Measurements from ENCODE around the gene CLTC. TPM values are rescaled to one million over a fixed set of nuclear protein-coding genes. Genes with fewer than 3 reads are reported as not detected.

CLTC gene
- total and polyA plus RNA-seq, 2 of the 13 experiments (the other 11 are each of a cell fraction or from before 2014, with no cell fraction given), result 134 to 283 TPM

GRCh38 chr17:59607817-59608403 lies 11.8 kb upstream of the CLTC start (continued):
- TF ChIP-seq STAG1 (CRISPR knock-in tag; IDR thresholded peaks at IDR 0.05), result 0 out of 2 replicates have a peak, but pooled peaks have one; percentile 35
- TF ChIP-seq DBP (CRISPR knock-in tag; IDR thresholded peaks at IDR 0.05; ENCODE audit: not compliant biosample characterization), result no peak

- POLR2A ChIA-PET, result no interaction called here
- in situ Hi-C loops (cut with HindIII; ENCODE audit: extremely low pct_ligation_motif_present, low pct_unique_long_range_greater_than_20kb), result no loop called here
Measured at GRCh38 chr17:59611503-59611902, 8.2 kb upstream of the CLTC start.

GRCh38 chr17:59616253-59616920 lies 3.3 kb upstream of the CLTC start:
- in situ Hi-C loops (cut with HindIII; ENCODE audit: extremely low pct_ligation_motif_present, low pct_unique_long_range_greater_than_20kb) (no loop called here), intact Hi-C loops (cut with micrococcal nuclease; ENCODE audit: unreplicated experiment) (loop anchor here (5.0 kb wide), 1 partner anchor 94 kb away; no protein-coding TSS in a partner anchor)
- Histone ChIP-seq H3K4me3 (replicated peaks in 1 of 3; ENCODE audit: insufficient read depth in 1 of 3, low read depth in 2 of 3, low read length in 3 of 3) (no peak overlapping the region), H3K27me3 (ENCODE audit: control insufficient read depth in 1 of 2, insufficient read depth in 2 of 2, low read length in 2 of 2) (no peaks in the 10 kb centered on the region; a peak in 2 of 5 replicates), H3K9me3 (ENCODE audit: low read length) (no peaks in the 10 kb centered on the region), H3K4me1 (ENCODE audit: insufficient read depth, low read length) (peaks cover 16% of the 10 kb centered on the region), H3K36me3 (replicated peaks in 1 of 2; ENCODE audit: control insufficient read depth in 1 of 2, insufficient read depth in 2 of 2, low read length in 2 of 2) (no peaks in the 10 kb centered on the region), H3K4me2 (ENCODE audit: low read depth, low read length) (no peak overlapping the region), H4K20me1 (ENCODE audit: insufficient read depth, low read length) (peaks cover 7% of the 10 kb centered on the region), H2AFZ (ENCODE audit: low read length) (no peak overlapping the region), H3K9ac (ENCODE audit: insufficient read depth, low read depth, low read length) (no peak overlapping the region), H3K27ac (ENCODE audit: extremely low read length, insufficient read depth, low read length) (no peak overlapping the region), H3K79me2 (ENCODE audit: insufficient read depth, low read length) (peaks cover 32% of the 10 kb centered on the region)
- POLR2A ChIA-PET, result no interaction called here
- FAIRE-seq, result no peak
- no peak for TF ChIP-seq KAT2B (IDR thresholded peaks at IDR 0.05; ENCODE audit: borderline replicate concordance, low read depth, low read length)
- TF ChIP-seq ZNF891 (CRISPR knock-in tag; IDR thresholded peaks at IDR 0.05), result no peak
- no peak for TF ChIP-seq GATAD1 (CRISPR knock-in tag; IDR thresholded peaks at IDR 0.05)
- TF ChIP-seq SP140L (CRISPR knock-in tag; IDR thresholded peaks at IDR 0.05; ENCODE audit: borderline replicate concordance), result no peak
- no peak for TF ChIP-seq ZNF790 (CRISPR knock-in tag; IDR thresholded peaks at IDR 0.05; ENCODE audit: borderline replicate concordance)
- no peak for TF ChIP-seq ZNF12 (CRISPR knock-in tag; IDR thresholded peaks at IDR 0.05)
- TF ChIP-seq FOXK2 (IDR thresholded peaks at IDR 0.05), result no peak
- no peak for TF ChIP-seq TOPORS (CRISPR knock-in tag; IDR thresholded peaks at IDR 0.05)
- no peak for TF ChIP-seq MNT (IDR thresholded peaks at IDR 0.05)
- no peak for TF ChIP-seq TCF7L2 (IDR thresholded peaks at IDR 0.05; ENCODE audit: low read depth, low read length)
- CTCF ChIA-PET (ENCODE audit: low intra/inter-chr PET ratio, low total read pairs), result no interaction called here
- ATAC-seq, result no peak
- no TSS peak for BruUV-seq (replicated peaks)
- DNase-seq (ENCODE audit: low spot score), result no peak
- WGBS (ENCODE audit: low lambda C conversion rate), result 97% methylated on average over 7 of the region's 7 CpGs

More at GRCh38 chr17:59611503-59611902, 8.2 kb upstream of the CLTC start:
- no TSS peak for BruUV-seq (replicated peaks)
- H3K27ac ChIP-seq (ENCODE audit: extremely low read length, insufficient read depth, low read length), result no peak overlapping the region
- no peaks in the 10 kb centered on the region for H3K79me2 ChIP-seq (ENCODE audit: insufficient read depth, low read length)
- TF ChIP-seq MAFK (conservative IDR thresholded peaks at IDR 0.05 in 1 of 2, IDR thresholded peaks at IDR 0.05 in 1 of 2; ENCODE audit: low read length in 2 of 2) (peak; percentile 74 to 87), MAFF (IDR thresholded peaks at IDR 0.05; ENCODE audit: low read depth, low read length) (peak; percentile 82), MED8 (CRISPR knock-in tag; IDR thresholded peaks at IDR 0.05; ENCODE audit: insufficient replicate concordance) (no peak)
- no peaks in the 10 kb centered on the region for H3K9me3 ChIP-seq (ENCODE audit: low read length)
- FAIRE-seq, result no peak
- CTCF ChIA-PET (ENCODE audit: low intra/inter-chr PET ratio, low total read pairs), result no interaction called here
- intact Hi-C loops (cut with micrococcal nuclease; ENCODE audit: unreplicated experiment), result no loop called here
- no peak overlapping the region for H3K4me3 ChIP-seq (replicated peaks in 1 of 3; ENCODE audit: insufficient read depth in 1 of 3, low read depth in 2 of 3, low read length in 3 of 3)
- H3K4me2 ChIP-seq (ENCODE audit: low read depth, low read length), result no peak overlapping the region
- H2AFZ ChIP-seq (ENCODE audit: low read length), result no peak overlapping the region
- no peaks in the 10 kb centered on the region for H3K27me3 ChIP-seq (ENCODE audit: control insufficient read depth in 1 of 2, insufficient read depth in 2 of 2, low read length in 2 of 2)
- no peak for DNase-seq (ENCODE audit: low spot score)
- peaks cover 5 to 10% of the 10 kb centered on the region in 2 experiments for H3K36me3 ChIP-seq (replicated peaks in 1 of 2; ENCODE audit: control insufficient read depth in 1 of 2, insufficient read depth in 2 of 2, low read length in 2 of 2)
- H4K20me1 ChIP-seq (ENCODE audit: insufficient read depth, low read length), result no peaks in the 10 kb centered on the region
- ATAC-seq, result no peak
- H3K4me1 ChIP-seq (ENCODE audit: insufficient read depth, low read length), result no peaks in the 10 kb centered on the region
- H3K9ac ChIP-seq (ENCODE audit: insufficient read depth, low read depth, low read length), result no peak overlapping the region
